HCT116 (cell line): ENCODE data around the gene SFR1. TPM values are rescaled to one million over a fixed set of nuclear protein-coding genes. Genes with fewer than 3 reads are reported as not detected.

Experiments
- ATAC-seq: fragments of 200-7000 bp; cut with Tn5 transposase; 2 replicates; pipeline ENCODE4 v1.9.1; 2020; ENCODE audit warnings: mild to moderate bottlenecking, moderate library complexity
- BruUV-seq: library from RNA; stranded (reverse); fragments of 400-500 nt; replicated peaks from 2 replicates; lab custom pipeline; 2021; lab: Mats Ljungman, UMichigan
- CTCF ChIA-PET: fragments of 300-600 bp; sonication (Branson Sonifier 250); formaldehyde crosslinking; loops from one replicate; lab custom pipeline; 2021; ENCODE audit warnings: antibody characterized with exemption; lab: Charles Lee
- POLR2A ChIA-PET: fragments of 300-600, 350-600 bp; sonication (Branson Sonifier 250); formaldehyde crosslinking; loops from one replicate; lab custom pipeline; 2021; ENCODE audit warnings: antibody characterized with exemption; lab: Charles Lee
- RAD21 ChIA-PET, 2 experiments: fragments of 300-600 bp; sonication (Branson Sonifier 250); formaldehyde crosslinking; loops; one replicate each; lab custom pipeline; 2023; ENCODE audit warnings: low total read pairs in 2 of 2; ENCODE audit not compliant: uncharacterized antibody in 2 of 2, unreplicated experiment in 2 of 2, low non-redundant PET in 1 of 2; lab: Charles Lee
- DNase-seq: peaks from one replicate; pipeline ENCODE4 v3.0.0-alpha.2; 2010; ENCODE audit warnings: low read depth, low spot score
- H2AFZ ChIP-seq: fragments of 200-600 bp; shearing (Covaris generic), sonication (generic); 2 replicates; pipeline ENCODE4 v1.6.1; 2017; ENCODE audit warnings: low read depth, mixed run types, mixed read lengths, antibody characterized with exemption, low read length; ENCODE audit not compliant: poor library complexity, severe bottlenecking
- H3K27ac ChIP-seq: 2 replicates; pipeline ENCODE4 v1.5.1; 2012; ENCODE audit warnings: low read depth, low read length
- H3K27me3 ChIP-seq: fragments of 200-600 bp; sonication (generic); 2 replicates; pipeline ENCODE4 v1.6.1; 2016; ENCODE audit warnings: mixed run types, low read length, mixed read lengths; ENCODE audit not compliant: insufficient read depth
- H3K36me3 ChIP-seq, 2 experiments: fragments of 200-500 bp in 1 of 2; fragments of 200-600 bp in 1 of 2; sonication (Bioruptor generic) in 1 of 2; sonication (generic) in 1 of 2; 2 replicates each; pipeline versions ENCODE4 v1.5.1 to v1.6.1; 2014 to 2016; ENCODE audit warnings: low read length in 2 of 2, inconsistent platforms in 1 of 2, mixed read lengths in 1 of 2, mixed run types in 1 of 2; ENCODE audit not compliant: insufficient read depth in 2 of 2, control insufficient read depth in 1 of 2
- H3K4me1 ChIP-seq, 2 experiments: fragments of 200-600 bp in 1 of 2; sonication (generic) in 1 of 2; 2 replicates each; pipeline versions ENCODE4 v1.5.1 to v1.6.1; 2012 to 2017; ENCODE audit warnings: low read length in 2 of 2, inconsistent platforms in 1 of 2, mild to moderate bottlenecking in 1 of 2, mixed read lengths in 1 of 2, mixed run types in 1 of 2, moderate library complexity in 1 of 2; ENCODE audit not compliant: insufficient read depth in 2 of 2, control insufficient read depth in 1 of 2
- H3K4me2 ChIP-seq: fragments of 200-600 bp; sonication (generic); 2 replicates; pipeline ENCODE4 v1.6.1; 2017; ENCODE audit warnings: mixed run types, low read length, mixed read lengths
- H3K4me3 ChIP-seq, 2 experiments: fragments of 200-600 bp in 1 of 2; sonication (generic) in 1 of 2; replicated peaks in 1 of 2; 2 replicates each; pipeline ENCODE4 v1.5.1; 2011 to 2016; ENCODE audit warnings: low read length in 2 of 2, control low read depth in 1 of 2, low read depth in 1 of 2, mild to moderate bottlenecking in 1 of 2, mixed read lengths in 1 of 2, mixed run types in 1 of 2
- H3K79me2 ChIP-seq: fragments of 200-600 bp; sonication (generic); 2 replicates; pipeline ENCODE4 v1.6.1; 2017; ENCODE audit warnings: mild to moderate bottlenecking, mixed run types, low read length, moderate library complexity, mixed read lengths; ENCODE audit not compliant: insufficient read depth
- H3K9ac ChIP-seq: fragments of 200-600 bp; sonication (generic); 2 replicates; pipeline ENCODE4 v1.6.1; 2016; ENCODE audit warnings: low read length, mixed read lengths
- H3K9me2 ChIP-seq: fragments of 200-600 bp; sonication (generic), shearing (Covaris generic); 2 replicates; pipeline ENCODE4 v1.6.1; 2017; ENCODE audit warnings: mixed run types, mild to moderate bottlenecking, moderate library complexity; ENCODE audit not compliant: insufficient read depth
- H3K9me3 ChIP-seq, 2 experiments: fragments of 200-500 bp in 1 of 2; fragments of 200-600 bp in 1 of 2; sonication (Bioruptor generic) in 1 of 2; sonication (generic) in 1 of 2; 2 replicates each; pipeline ENCODE4 v1.6.1; 2014 to 2017; ENCODE audit warnings: low read length in 2 of 2, mixed read lengths in 2 of 2, inconsistent platforms in 1 of 2, low read depth in 1 of 2, mild to moderate bottlenecking in 1 of 2, mixed run types in 1 of 2, moderate library complexity in 1 of 2; ENCODE audit not compliant: control insufficient read depth in 1 of 2, insufficient read depth in 1 of 2
- H4K20me1 ChIP-seq: fragments of 200-600 bp; sonication (generic), shearing (Covaris generic); 2 replicates; pipeline ENCODE4 v1.6.1; 2017; ENCODE audit warnings: mixed run types, mild to moderate bottlenecking, moderate library complexity; ENCODE audit not compliant: insufficient read depth
- ATF3 ChIP-seq: IDR thresholded peaks from 2 replicates; pipeline ENCODE4 v1.6.1; 2012
- CBX3 ChIP-seq: IDR thresholded peaks from 2 replicates; pipeline ENCODE4 v1.6.1; 2012; ENCODE audit warnings: low read depth
- EGR1 ChIP-seq: IDR thresholded peaks from 2 replicates; pipeline ENCODE4 v1.6.1; 2012; ENCODE audit warnings: low read depth
- ELF1 ChIP-seq: IDR thresholded peaks from 2 replicates; pipeline ENCODE4 v1.6.1; 2012; ENCODE audit warnings: low read depth, borderline replicate concordance
- JUND ChIP-seq: IDR thresholded peaks from 2 replicates; pipeline ENCODE4 v1.6.1; 2012
- POLR2A ChIP-seq: IDR thresholded peaks from 2 replicates; pipeline ENCODE4 v1.7.0; 2011; ENCODE audit warnings: borderline replicate concordance; ENCODE audit not compliant: insufficient read depth, insufficient read length; ENCODE audit errors: extremely low read depth
- RAD21 ChIP-seq: IDR thresholded peaks from 2 replicates; pipeline ENCODE4 v1.6.1; 2012; ENCODE audit warnings: low read depth, mild to moderate bottlenecking
- SIN3A ChIP-seq: IDR thresholded peaks from 2 replicates; pipeline ENCODE4 v1.6.1; 2012; ENCODE audit warnings: low read depth
- SP1 ChIP-seq: IDR thresholded peaks from 2 replicates; pipeline ENCODE4 v1.6.1; 2012; ENCODE audit warnings: low read depth
- TCF7L2 ChIP-seq: IDR thresholded peaks from 2 replicates; pipeline ENCODE4 v1.7.0; 2011; ENCODE audit warnings: borderline replicate concordance, inconsistent platforms; ENCODE audit not compliant: insufficient read depth, insufficient read length; ENCODE audit errors: extremely low read depth
- ZFX ChIP-seq: fragments of 450-650 bp; IDR thresholded peaks from 2 replicates; pipeline ENCODE4 v1.6.1; 2017
- intact Hi-C: fragments of 100-400 bp; cut with micrococcal nuclease; formaldehyde crosslinking; loops from 2 replicates; pipeline ENCODE4 v1.10.0; 2022
- total RNA-seq: library from RNA; stranded (reverse); gene quantifications from one replicate; pipeline ENCODE4 v1.2.1, GENCODE V29; 2021; ENCODE audit not compliant: unreplicated experiment
- TF ChIP-seq, protein P1 (sequence below): IDR thresholded peaks from 2 replicates; pipeline ENCODE4 v1.6.1; 2011; ENCODE audit warnings: mild to moderate bottlenecking, low read length, moderate library complexity; ENCODE audit not compliant: insufficient replicate concordance; ENCODE audit errors: extremely low read depth
- TF ChIP-seq, protein P2 (sequence below): IDR thresholded peaks from 2 replicates; pipeline ENCODE4 v1.6.1; 2012; ENCODE audit warnings: low read depth

The SFR1 gene
- total RNA-seq, 1 experiment from 2014 or later = 38.5 TPM

GRCh38 chr10:104099269-104099668, 22.7 kb upstream of the SFR1 start:
- H3K36me3 ChIP-seq = peaks cover 0 to 4% of the 10 kb centered on the region in 2 experiments; a peak in 1 of 4 replicates
- POLR2A ChIA-PET = interaction anchor here (0.8 to 1.0 kb wide), 2 partner anchors 22 to 23 kb away, joined by 3 read pairs; partner anchors contain the start of gene SFR1
- no peaks in the 10 kb centered on the region for H3K9me3 ChIP-seq
- no peaks in the 10 kb centered on the region for H3K79me2 ChIP-seq
- no peaks in the 10 kb centered on the region for H3K27me3 ChIP-seq
- RAD21 ChIA-PET = no interaction called here
- TF ChIP-seq JUND (no peak), ATF3 (no peak), RAD21 (no peak), POLR2A (no peak), SP1 (no peak), ZFX (no peak), TCF7L2 (no peak)
- DNase-seq (no peak), ATAC-seq (no peak)
- H3K4me2 ChIP-seq = no peak overlapping the region
- CTCF ChIA-PET = interaction anchor here (1.6 kb wide), 1 partner anchor 23 kb away, joined by 6 read pairs; the partner anchor contains the start of gene SFR1
- H3K4me3 ChIP-seq = no peak overlapping the region
- BruUV-seq = no TSS peak
- H2AFZ ChIP-seq = peak overlapping the region; percentile 61
- no peak overlapping the region for H3K9ac ChIP-seq
- H3K9me2 ChIP-seq = no peaks in the 10 kb centered on the region
- H3K27ac ChIP-seq = no peak overlapping the region
- no peaks in the 10 kb centered on the region for H4K20me1 ChIP-seq
- intact Hi-C loops = no loop called here
- H3K4me1 ChIP-seq = peaks cover 2 to 19% of the 10 kb centered on the region in 2 experiments; a peak in 3 of 4 replicates

DNA sequence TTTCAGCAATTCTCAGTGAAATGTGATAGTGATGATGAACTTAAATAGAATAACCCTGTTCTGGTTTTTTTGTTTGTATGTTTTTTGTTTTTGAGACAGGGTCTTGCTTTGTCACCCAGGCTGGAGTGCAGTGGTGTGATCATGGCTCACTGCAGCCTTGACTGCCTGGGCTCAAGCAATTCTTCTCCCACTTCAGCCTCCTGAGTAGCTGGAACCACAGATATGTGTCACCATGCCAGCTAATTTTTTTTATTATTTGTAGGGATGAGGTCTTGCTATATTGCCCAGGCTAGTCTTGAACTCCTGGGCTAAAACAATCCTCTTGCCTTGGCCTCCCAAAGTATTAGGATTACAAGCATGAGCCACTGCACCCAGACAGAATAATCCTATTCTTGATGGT, 22.0 kb upstream of the SFR1 start:
- H3K9ac ChIP-seq = no peak overlapping the region
- no peaks in the 10 kb centered on the region for H3K27me3 ChIP-seq
- POLR2A ChIA-PET = interaction anchor here (0.8 to 1.0 kb wide), 2 partner anchors 21 to 22 kb away, joined by 3 read pairs; partner anchors contain the start of gene SFR1
- H3K4me1 ChIP-seq = peaks cover 0 to 21% of the 10 kb centered on the region in 2 experiments; a peak in 2 of 4 replicates
- no peak overlapping the region for H3K27ac ChIP-seq
- TSS peak; percentile 62 for BruUV-seq
- peak overlapping the region; percentile 61 for H2AFZ ChIP-seq
- ATAC-seq (no peak), DNase-seq (no peak)
- H3K9me3 ChIP-seq = no peaks in the 10 kb centered on the region
- no peak overlapping the region for H3K4me3 ChIP-seq
- H3K9me2 ChIP-seq = no peaks in the 10 kb centered on the region
- TF ChIP-seq SIN3A (no peak), EGR1 (no peak), CBX3 (no peak), ELF1 (no peak)
- TF ChIP-seq, protein P1, sequence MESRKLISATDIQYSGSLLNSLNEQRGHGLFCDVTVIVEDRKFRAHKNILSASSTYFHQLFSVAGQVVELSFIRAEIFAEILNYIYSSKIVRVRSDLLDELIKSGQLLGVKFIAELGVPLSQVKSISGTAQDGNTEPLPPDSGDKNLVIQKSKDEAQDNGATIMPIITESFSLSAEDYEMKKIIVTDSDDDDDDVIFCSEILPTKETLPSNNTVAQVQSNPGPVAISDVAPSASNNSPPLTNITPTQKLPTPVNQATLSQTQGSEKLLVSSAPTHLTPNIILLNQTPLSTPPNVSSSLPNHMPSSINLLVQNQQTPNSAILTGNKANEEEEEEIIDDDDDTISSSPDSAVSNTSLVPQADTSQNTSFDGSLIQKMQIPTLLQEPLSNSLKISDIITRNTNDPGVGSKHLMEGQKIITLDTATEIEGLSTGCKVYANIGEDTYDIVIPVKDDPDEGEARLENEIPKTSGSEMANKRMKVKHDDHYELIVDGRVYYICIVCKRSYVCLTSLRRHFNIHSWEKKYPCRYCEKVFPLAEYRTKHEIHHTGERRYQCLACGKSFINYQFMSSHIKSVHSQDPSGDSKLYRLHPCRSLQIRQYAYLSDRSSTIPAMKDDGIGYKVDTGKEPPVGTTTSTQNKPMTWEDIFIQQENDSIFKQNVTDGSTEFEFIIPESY = no peak
- TF ChIP-seq, protein P2, sequence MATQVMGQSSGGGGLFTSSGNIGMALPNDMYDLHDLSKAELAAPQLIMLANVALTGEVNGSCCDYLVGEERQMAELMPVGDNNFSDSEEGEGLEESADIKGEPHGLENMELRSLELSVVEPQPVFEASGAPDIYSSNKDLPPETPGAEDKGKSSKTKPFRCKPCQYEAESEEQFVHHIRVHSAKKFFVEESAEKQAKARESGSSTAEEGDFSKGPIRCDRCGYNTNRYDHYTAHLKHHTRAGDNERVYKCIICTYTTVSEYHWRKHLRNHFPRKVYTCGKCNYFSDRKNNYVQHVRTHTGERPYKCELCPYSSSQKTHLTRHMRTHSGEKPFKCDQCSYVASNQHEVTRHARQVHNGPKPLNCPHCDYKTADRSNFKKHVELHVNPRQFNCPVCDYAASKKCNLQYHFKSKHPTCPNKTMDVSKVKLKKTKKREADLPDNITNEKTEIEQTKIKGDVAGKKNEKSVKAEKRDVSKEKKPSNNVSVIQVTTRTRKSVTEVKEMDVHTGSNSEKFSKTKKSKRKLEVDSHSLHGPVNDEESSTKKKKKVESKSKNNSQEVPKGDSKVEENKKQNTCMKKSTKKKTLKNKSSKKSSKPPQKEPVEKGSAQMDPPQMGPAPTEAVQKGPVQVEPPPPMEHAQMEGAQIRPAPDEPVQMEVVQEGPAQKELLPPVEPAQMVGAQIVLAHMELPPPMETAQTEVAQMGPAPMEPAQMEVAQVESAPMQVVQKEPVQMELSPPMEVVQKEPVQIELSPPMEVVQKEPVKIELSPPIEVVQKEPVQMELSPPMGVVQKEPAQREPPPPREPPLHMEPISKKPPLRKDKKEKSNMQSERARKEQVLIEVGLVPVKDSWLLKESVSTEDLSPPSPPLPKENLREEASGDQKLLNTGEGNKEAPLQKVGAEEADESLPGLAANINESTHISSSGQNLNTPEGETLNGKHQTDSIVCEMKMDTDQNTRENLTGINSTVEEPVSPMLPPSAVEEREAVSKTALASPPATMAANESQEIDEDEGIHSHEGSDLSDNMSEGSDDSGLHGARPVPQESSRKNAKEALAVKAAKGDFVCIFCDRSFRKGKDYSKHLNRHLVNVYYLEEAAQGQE = no peak
- no peaks in the 10 kb centered on the region for H4K20me1 ChIP-seq
- RAD21 ChIA-PET = no interaction called here
- no peak overlapping the region for H3K4me2 ChIP-seq
- peaks cover 0 to 4% of the 10 kb centered on the region in 2 experiments; a peak in 1 of 4 replicates for H3K36me3 ChIP-seq
- no peaks in the 10 kb centered on the region for H3K79me2 ChIP-seq
- intact Hi-C loops = no loop called here
- CTCF ChIA-PET = interaction anchor here (1.6 kb wide), 1 partner anchor 22 kb away, joined by 6 read pairs; the partner anchor contains the start of gene SFR1
